ENCODE results near the gene PHYHIPL.

The PHYHIPL gene

GRCh38 chr10:59176241-59177030 is at the start of gene PHYHIPL (continued):
- no peak for TF ChIP-seq ZNF544 (tag by site-specific recombination; IDR thresholded peaks at IDR 0.05)
- peak; percentile 66 for TF ChIP-seq ZNF335 (tag by site-specific recombination; conservative IDR thresholded peaks at IDR 0.05)
- no peak for TF ChIP-seq ZBTB48 (tag by site-specific recombination; IDR thresholded peaks at IDR 0.05)
- TF ChIP-seq ZNF426 (tag by site-specific recombination; IDR thresholded peaks at IDR 0.05), result no peak
- no peak for TF ChIP-seq ZNF19 (tag by site-specific recombination; IDR thresholded peaks at IDR 0.05; ENCODE audit: low read depth)
- TF ChIP-seq REST (tag by site-specific recombination; IDR thresholded peaks at IDR 0.05), result no peak
- TF ChIP-seq ZNF704 (tag by site-specific recombination; IDR thresholded peaks at IDR 0.05), result no peak
- no peak for TF ChIP-seq GLIS2 (tag by site-specific recombination; IDR thresholded peaks at IDR 0.05)
- TF ChIP-seq ZNF623 (tag by site-specific recombination; IDR thresholded peaks at IDR 0.05), result no peak
- TF ChIP-seq INSM2 (tag by site-specific recombination; IDR thresholded peaks at IDR 0.05), result no peak
- no peak for TF ChIP-seq ZNF302 (tag by site-specific recombination; IDR thresholded peaks at IDR 0.05; ENCODE audit: low read depth)
- TF ChIP-seq ZBTB26 (tag by site-specific recombination; optimal IDR thresholded peaks at IDR 0.05), result peak; percentile 66
- no peak for TF ChIP-seq ZNF292 (tag by site-specific recombination; IDR thresholded peaks at IDR 0.05; ENCODE audit: borderline replicate concordance, low read depth)
- TF ChIP-seq ZNF211 (tag by site-specific recombination; IDR thresholded peaks at IDR 0.05; ENCODE audit: low read depth), result no peak
- peak; percentile 71 for TF ChIP-seq KLF9 (tag by site-specific recombination; IDR thresholded peaks at IDR 0.05; ENCODE audit: low read depth)
- no peak for TF ChIP-seq ZNF121 (tag by site-specific recombination; IDR thresholded peaks at IDR 0.05)
- no peak for TF ChIP-seq ZNF555 (tag by site-specific recombination; conservative IDR thresholded peaks at IDR 0.05)
- TF ChIP-seq ZNF280C (tag by site-specific recombination; IDR thresholded peaks at IDR 0.05), result no peak
- TF ChIP-seq ZNF639 (tag by site-specific recombination; IDR thresholded peaks at IDR 0.05), result no peak
- no peak for TF ChIP-seq ZSCAN5A (tag by site-specific recombination; IDR thresholded peaks at IDR 0.05)
- TF ChIP-seq ZNF561 (tag by site-specific recombination; IDR thresholded peaks at IDR 0.05; ENCODE audit: borderline replicate concordance), result no peak
- no peak for TF ChIP-seq ZNF76 (tag by site-specific recombination; IDR thresholded peaks at IDR 0.05; ENCODE audit: borderline replicate concordance, low read depth)
- TF ChIP-seq ZNF777 (tag by site-specific recombination; IDR thresholded peaks at IDR 0.05; ENCODE audit: borderline replicate concordance), result peak; percentile 47; the same call in 1 of the 2 replicates
